OCI-LY1 (cell line): ENCODE data around the gene ZBTB16.

Experiments used
- EZH2 ChIP-seq: fragments of 200-600 bp; sonication (generic), shearing (Covaris generic); IDR thresholded peaks from 2 replicates; pipeline ENCODE4 v1.8.0; 2017; ENCODE audit warnings: borderline replicate concordance, mixed run types, mild to moderate bottlenecking, antibody characterized with exemption, low read length, moderate library complexity, mixed read lengths
- TF ChIP-seq, protein P1 (sequence below): fragments of 200-600 bp; sonication (generic), shearing (Covaris generic); IDR thresholded peaks from 2 replicates; pipeline ENCODE4 v1.5.1; 2017; ENCODE audit warnings: mild to moderate bottlenecking, antibody characterized with exemption, low read length, moderate library complexity, mixed read lengths

DNA sequence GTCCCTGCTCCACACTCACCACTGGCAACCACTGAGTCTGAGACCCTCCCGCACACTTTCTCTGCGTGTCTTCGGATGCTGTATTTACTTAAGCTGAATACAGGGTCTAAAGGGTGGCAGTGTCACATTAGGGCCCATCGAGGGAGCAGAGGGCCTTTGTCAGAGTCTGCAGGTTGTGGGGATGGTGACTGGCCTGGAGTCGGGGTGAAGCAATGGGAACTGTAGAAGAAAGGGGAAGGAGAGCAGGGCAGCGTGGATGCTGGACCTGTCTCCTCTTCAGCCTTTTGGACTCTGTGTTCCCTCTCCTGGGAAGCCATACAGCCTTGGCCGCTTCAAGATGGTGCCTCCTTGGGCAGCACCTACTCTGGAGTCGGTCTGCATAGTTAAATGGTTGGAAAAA lies 61.1 kb downstream of the ZBTB16 start:
- TF ChIP-seq, protein P1, sequence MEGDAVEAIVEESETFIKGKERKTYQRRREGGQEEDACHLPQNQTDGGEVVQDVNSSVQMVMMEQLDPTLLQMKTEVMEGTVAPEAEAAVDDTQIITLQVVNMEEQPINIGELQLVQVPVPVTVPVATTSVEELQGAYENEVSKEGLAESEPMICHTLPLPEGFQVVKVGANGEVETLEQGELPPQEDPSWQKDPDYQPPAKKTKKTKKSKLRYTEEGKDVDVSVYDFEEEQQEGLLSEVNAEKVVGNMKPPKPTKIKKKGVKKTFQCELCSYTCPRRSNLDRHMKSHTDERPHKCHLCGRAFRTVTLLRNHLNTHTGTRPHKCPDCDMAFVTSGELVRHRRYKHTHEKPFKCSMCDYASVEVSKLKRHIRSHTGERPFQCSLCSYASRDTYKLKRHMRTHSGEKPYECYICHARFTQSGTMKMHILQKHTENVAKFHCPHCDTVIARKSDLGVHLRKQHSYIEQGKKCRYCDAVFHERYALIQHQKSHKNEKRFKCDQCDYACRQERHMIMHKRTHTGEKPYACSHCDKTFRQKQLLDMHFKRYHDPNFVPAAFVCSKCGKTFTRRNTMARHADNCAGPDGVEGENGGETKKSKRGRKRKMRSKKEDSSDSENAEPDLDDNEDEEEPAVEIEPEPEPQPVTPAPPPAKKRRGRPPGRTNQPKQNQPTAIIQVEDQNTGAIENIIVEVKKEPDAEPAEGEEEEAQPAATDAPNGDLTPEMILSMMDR = no peak
- TF ChIP-seq EZH2 = no peak
